Smooth muscle cell of trachea (primary cell): ENCODE results near the gene MBTPS1. TPM values are rescaled to one million over a fixed set of nuclear protein-coding genes. Genes with fewer than 3 reads are reported as not detected.

Source experiments
- total RNA-seq: library from RNA; depleted of rRNA; stranded (reverse); fragments of >200 nt; gene quantifications from 2 replicates; pipeline ENCODE4 v1.2.1, GENCODE V29; 2014

The MBTPS1 gene
- 105 and 136 TPM in 2 replicates for total RNA-seq

DNA sequence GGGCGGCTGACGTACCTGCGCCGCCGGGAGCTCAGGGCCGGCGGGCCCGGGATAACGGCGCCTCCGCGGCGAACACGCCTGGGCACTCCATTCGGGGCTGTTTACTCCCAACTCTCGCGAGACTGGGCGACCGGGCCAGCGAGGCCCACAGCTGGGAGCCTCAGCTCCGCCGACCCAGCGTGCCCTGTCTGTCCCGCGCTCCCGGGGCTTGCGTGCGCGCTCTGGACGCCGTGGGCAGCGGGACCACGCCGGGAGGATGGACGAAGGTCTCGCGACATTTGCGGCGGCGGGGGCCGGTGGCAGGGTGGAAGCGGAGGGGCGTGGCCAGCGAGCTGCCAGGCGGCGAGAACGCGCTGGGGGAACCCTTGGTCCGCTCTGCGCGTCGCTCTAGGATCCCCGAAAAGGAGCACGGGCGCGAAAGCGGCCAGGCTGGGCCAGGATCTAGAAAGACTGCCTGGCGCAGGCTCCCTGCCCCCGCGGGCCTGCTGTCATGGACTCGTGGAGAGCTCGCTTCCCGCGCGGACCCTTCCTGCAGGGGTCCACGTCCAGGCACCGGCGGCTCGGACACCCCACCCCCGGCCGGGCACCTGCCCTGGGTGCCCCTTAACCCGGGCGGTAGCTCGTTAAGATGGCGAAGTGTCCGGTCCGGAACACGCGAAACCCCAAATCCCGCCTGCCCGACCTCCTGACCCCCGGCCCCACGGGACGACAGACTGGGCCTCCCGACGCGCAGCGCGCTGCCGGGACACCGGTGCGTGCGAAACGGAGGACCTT is at the start of gene MBTPS1:
Gene MBTPS1 (minus strand): TSS at position 223 of the 774 bp plus-strand sequence. CDS start 15,159 bp downstream, outside the sequence.

DNA sequence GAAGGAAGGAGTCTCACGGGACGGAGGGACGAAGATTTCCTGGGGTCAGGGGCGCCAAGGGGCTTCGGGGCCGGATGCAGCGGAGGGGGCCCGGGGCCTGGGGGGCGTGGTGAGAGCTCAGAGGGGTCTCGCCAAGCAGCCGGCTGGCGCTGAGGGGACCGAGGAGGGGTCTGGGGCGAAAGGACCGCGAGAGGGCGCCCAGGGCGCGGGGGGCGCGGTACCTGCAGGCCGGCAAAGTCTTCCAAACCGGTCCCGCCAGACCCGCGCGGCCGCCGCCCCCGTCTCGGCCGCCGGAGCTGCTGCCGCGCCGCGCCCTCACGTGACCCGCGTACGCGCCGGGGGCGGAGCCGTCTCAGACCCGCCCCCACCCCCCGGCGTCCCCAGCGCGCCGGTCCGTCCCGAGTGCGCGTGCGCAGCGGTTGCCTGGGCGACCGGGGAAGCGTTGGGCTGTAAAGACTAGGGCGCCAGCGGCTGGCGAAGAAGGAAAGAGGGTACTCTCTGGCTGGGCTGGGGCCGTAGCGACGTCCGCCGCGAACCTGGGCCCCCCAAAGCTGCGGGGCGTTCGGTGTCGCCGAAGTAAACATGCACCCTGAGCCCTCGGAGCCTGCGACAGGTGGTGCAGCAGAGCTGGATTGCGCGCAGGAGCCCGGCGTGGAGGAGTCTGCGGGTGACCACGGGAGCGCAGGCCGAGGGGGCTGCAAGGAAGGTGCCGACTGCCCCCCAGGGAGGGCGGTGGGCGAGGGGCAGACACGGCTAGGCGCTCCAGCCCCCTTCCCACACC is 28.3 kb upstream of the MBTPS1 start, which contains the start of the genes DNAAF1 and HSDL1:
Gene DNAAF1 (plus strand): TSS at position 450 of the 781 bp plus-strand sequence. CDS start 133 bp downstream, at position 583.
Gene HSDL1 (minus strand): TSS at position 319 of the 781 bp plus-strand sequence. CDS start 13,856 bp downstream, outside the sequence.

DNA sequence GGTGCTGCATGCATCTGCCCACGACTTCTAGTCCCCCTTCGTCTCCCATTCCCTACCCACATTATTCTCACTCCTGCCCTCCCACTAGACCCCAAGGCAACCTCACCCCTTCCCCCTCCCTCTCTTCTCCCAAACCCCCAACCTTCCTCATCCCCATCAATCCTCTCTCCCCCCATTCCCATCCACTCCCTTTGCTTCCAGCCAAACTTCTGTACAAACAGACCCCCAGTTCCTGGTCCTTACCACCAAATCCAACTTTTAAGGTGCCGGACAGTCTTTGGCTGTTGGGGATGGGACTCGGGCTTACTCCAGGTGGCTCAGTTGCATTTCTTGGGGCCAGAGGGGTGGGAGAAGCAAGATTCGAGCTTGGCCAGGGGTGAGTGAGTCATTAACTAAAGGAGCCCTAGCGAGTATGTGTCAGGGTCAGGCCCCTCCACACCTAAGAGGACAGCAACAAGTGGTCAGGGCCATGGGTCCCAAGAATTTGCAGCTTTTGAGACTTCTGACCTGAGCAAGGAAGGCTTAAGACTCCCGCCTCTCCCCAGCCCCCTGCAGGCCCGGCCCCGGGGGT is 74.3 kb downstream of the MBTPS1 start, which contains the start of gene SLC38A8:
Gene SLC38A8 (minus strand): TSS at position 488 of the 571 bp plus-strand sequence. CDS start 638 bp downstream, outside the sequence.

Other genes starting within 250 kb of the MBTPS1 start
- gene MLYCD, start 217.8 kb downstream of the MBTPS1 start, total RNA-seq: 4.1 and 5.1 TPM in 2 replicates
- gene OSGIN1, start 163.7 kb downstream of the MBTPS1 start, total RNA-seq: 3.8 and 10.3 TPM in 2 replicates
- under 0.01 and 0.83 TPM in 2 replicates for gene NECAB2, start 148.7 kb downstream of the MBTPS1 start, total RNA-seq
- 0.17 TPM in 1 of 2 replicates, not detected in the other for gene SLC38A8, start 74.1 kb downstream of the MBTPS1 start, total RNA-seq
- gene HSDL1, start 28.2 kb upstream of the MBTPS1 start, total RNA-seq: 17.5 and 27.2 TPM in 2 replicates
- under 0.01 and 0.33 TPM in 2 replicates for gene DNAAF1, start 28.4 kb upstream of the MBTPS1 start, total RNA-seq
- gene TAF1C, start 70.1 kb upstream of the MBTPS1 start, total RNA-seq: 23.0 and 23.1 TPM in 2 replicates
- gene ADAD2, start 74.2 kb upstream of the MBTPS1 start, total RNA-seq: not detected in 2 replicates
- not detected in 2 replicates for gene KCNG4, start 123.1 kb upstream of the MBTPS1 start, total RNA-seq
- 0.44 and 3.6 TPM in 2 replicates for gene WFDC1, start 177.9 kb upstream of the MBTPS1 start, total RNA-seq